K562 (cell line): ENCODE measurements around the gene C20orf96. TPM values are rescaled to one million over a fixed set of nuclear protein-coding genes. Genes with fewer than 3 reads are reported as not detected.

Source experiments
- BRF2 ChIP-seq: IDR thresholded peaks from 3 replicates; pipeline ENCODE4 v1.6.1; 2011; ENCODE audit warnings: borderline replicate concordance, mild to moderate bottlenecking; ENCODE audit not compliant: insufficient read length, insufficient read depth
- CBX3 ChIP-seq, 2 experiments: IDR thresholded peaks; 1 replicate in 1 of 2; 2 replicates in 1 of 2; pipeline ENCODE4 v1.6.1; 2012; ENCODE audit warnings: inconsistent platforms in 2 of 2, low read length in 2 of 2, borderline replicate concordance in 1 of 2, control low read depth in 1 of 2
- CEBPG ChIP-seq, 3 experiments: fragments of 200-800 bp in 1 of 3; sonication (Bioruptor generic) in 1 of 3; sonication (generic) in 1 of 3; formaldehyde crosslinking in 1 of 3; IDR thresholded peaks in 2 of 3; conservative IDR thresholded peaks in 1 of 3; 2 replicates each; pipeline versions ENCODE4 v1.6.1 to v1.8.0; 2016 to 2022; ENCODE audit warnings: missing compliant biosample characterization in 2 of 3, missing genetic modification characterization in 2 of 3, mild to moderate bottlenecking in 1 of 3, missing genetic modification reagents in 1 of 3
- FOSL1 ChIP-seq: fragments of 200-800 bp; sonication (Bioruptor generic); conservative IDR thresholded peaks from 2 replicates; pipeline ENCODE4 v1.6.1; 2016; ENCODE audit warnings: missing genetic modification characterization, missing compliant biosample characterization
- FOXM1 ChIP-seq, 2 experiments: fragments of 450-650 bp in 1 of 2; sonication (generic) in 1 of 2; formaldehyde crosslinking in 1 of 2; IDR thresholded peaks; 2 replicates each; pipeline versions ENCODE4 v1.6.1 to v1.9.0; 2017 to 2022; ENCODE audit warnings: low read depth in 2 of 2, mild to moderate bottlenecking in 2 of 2, missing genetic modification reagents in 1 of 2, moderate library complexity in 1 of 2
- HDAC8 ChIP-seq: fragments of 450-650 bp; IDR thresholded peaks from 2 replicates; pipeline ENCODE4 v1.6.1; 2016; ENCODE audit warnings: mild to moderate bottlenecking, missing genetic modification characterization, moderate library complexity, missing compliant biosample characterization
- JUNB ChIP-seq: fragments of 450-650 bp; formaldehyde crosslinking; conservative IDR thresholded peaks from 2 replicates; pipeline ENCODE4 v1.4.0; 2020; ENCODE audit warnings: mild to moderate bottlenecking
- KHSRP ChIP-seq: fragments of 450-650 bp; IDR thresholded peaks from 2 replicates; pipeline ENCODE4 v1.6.1; 2017
- NFE2L1 ChIP-seq: fragments of 450-650 bp; IDR thresholded peaks from 2 replicates; pipeline ENCODE4 v1.6.1; 2016; ENCODE audit warnings: missing genetic modification characterization, low read depth, mild to moderate bottlenecking, missing compliant biosample characterization, moderate library complexity, borderline replicate concordance
- NFIC ChIP-seq: fragments of 450-650 bp; IDR thresholded peaks from 2 replicates; pipeline ENCODE4 v1.6.1; 2017; ENCODE audit warnings: mild to moderate bottlenecking, inconsistent platforms
- NFRKB ChIP-seq: fragments of 450-650 bp; IDR thresholded peaks from 2 replicates; pipeline ENCODE4 v1.6.1; 2016; ENCODE audit warnings: low read depth
- NR2C1 ChIP-seq, 2 experiments: fragments of 450-650 bp; IDR thresholded peaks; 2 replicates each; pipeline ENCODE4 v1.6.1; 2017; ENCODE audit warnings: mild to moderate bottlenecking in 2 of 2, antibody characterized with exemption in 1 of 2, inconsistent platforms in 1 of 2, missing compliant biosample characterization in 1 of 2, missing genetic modification characterization in 1 of 2
- PTRF ChIP-seq: fragments of 450-650 bp; IDR thresholded peaks from 2 replicates; pipeline ENCODE4 v1.6.1; 2016; ENCODE audit warnings: mild to moderate bottlenecking, missing genetic modification characterization, missing compliant biosample characterization
- SMAD4 ChIP-seq: fragments of 250-450 bp; sonication (Bioruptor Pico); conservative IDR thresholded peaks from 2 replicates; pipeline ENCODE4 v1.8.0; 2021; ENCODE audit warnings: inconsistent platforms, mild to moderate bottlenecking, moderate library complexity
- ZFP30 ChIP-seq: fragments of 250-450 bp; sonication (Bioruptor Pico); IDR thresholded peaks from 2 replicates; pipeline ENCODE4 v1.8.0; 2022; ENCODE audit warnings: moderate library complexity, mild to moderate bottlenecking, inconsistent platforms, borderline replicate concordance
- ZKSCAN3 ChIP-seq: fragments of 250-450 bp; sonication (Bioruptor Pico); IDR thresholded peaks from 2 replicates; pipeline ENCODE4 v1.4.0; 2020
- ZNF197 ChIP-seq: fragments of 200-800 bp; sonication (Bioruptor generic); IDR thresholded peaks from 2 replicates; pipeline ENCODE4 v1.6.1; 2016; ENCODE audit warnings: low read depth, missing genetic modification characterization, missing compliant biosample characterization
- ZNF263 ChIP-seq: sonication (generic); formaldehyde crosslinking; IDR thresholded peaks from 2 replicates; pipeline ENCODE4 v1.8.0; 2022; ENCODE audit warnings: mild to moderate bottlenecking, missing genetic modification reagents, borderline replicate concordance
- polyA plus RNA-seq, 8 experiments: library from polyadenylated mRNA; depleted of rRNA in 4 of 8; stranded (reverse) in 5 of 8; unstranded in 3 of 8; fragments of >200 nt; fragmentation: Nextera tagmentation in 2 of 8; fragmentation: Illumina TruSeq in 1 of 8; extraction: Ambion mirVana in 2 of 8; extraction: Trizol in 1 of 8; gene quantifications; 2 replicates each; pipeline versions ENCODE4 v1.2.1 to v1.2.3, GENCODE V29; 2011 to 2014; ENCODE audit warnings: inconsistent platforms in 1 of 8, missing spikeins in 1 of 8
- total RNA-seq, 7 experiments: library from RNA; depleted of rRNA in 6 of 7; stranded (reverse); fragments of >200 nt in 6 of 7; fragmentation: Illumina TruSeq in 2 of 7; extraction: Trizol in 2 of 7; gene quantifications; 2 replicates each; pipeline versions ENCODE4 v1.2.1 to v1.2.3, GENCODE V29; 2011 to 2021; ENCODE audit warnings: low replicate concordance in 1 of 7
- TF ChIP-seq, protein P1 (sequence below): fragments of 250-450 bp; sonication (Bioruptor Pico); IDR thresholded peaks from 2 replicates; pipeline ENCODE4 v1.4.0; 2020

C20orf96 gene
- total and polyA plus RNA-seq, 9 of the 15 experiments (the other 6 are each of a cell fraction or from before 2014, with no cell fraction given), result 1.7 to 11.7 (median 4.2) TPM

DNA sequence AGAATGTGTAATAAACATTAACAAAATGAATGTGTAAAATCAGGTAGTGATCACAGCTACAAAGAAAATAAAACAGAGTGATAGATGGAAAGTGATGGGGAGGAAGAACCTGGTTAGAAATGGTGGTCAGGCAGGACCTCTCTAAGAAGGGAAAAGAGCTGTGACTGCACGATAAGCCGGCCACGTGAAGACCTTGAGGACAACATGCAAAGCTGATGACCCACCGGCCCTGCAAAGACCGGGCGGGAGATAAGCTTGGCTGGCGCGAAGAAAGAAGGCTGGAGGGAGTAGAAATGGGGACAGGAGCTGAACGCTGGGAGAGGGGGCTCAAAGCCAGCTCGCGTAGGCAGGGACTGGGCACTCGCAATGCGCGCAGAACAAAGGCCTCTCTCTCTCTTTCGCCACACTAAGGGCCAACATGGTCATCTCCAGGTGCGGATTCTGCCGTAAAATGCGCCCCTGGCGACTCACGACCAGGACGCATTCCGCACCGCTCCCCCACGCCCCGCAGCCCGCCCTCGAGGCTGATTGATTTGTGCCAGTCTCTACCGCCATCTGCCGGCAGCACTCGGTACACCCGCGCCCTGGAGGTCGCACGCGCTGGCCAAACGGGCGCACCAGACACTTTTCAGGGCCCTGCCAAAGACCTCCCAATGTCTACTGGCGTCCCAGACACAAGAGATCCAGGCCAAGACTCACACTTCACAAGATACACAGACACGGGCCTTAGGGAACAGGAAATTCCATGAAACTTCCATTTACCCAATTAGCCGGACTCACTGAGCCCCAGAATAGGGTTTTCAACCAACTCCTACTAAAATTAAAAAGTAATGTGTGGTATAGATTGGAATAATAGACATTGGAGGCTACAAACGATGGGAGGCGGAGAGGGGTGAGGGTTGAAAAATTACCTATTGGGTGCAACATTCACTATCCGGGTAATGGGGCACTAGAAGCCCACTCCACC lies 23.7 kb downstream of the C20orf96 start (continued):
- TF ChIP-seq SMAD4 (CRISPR knock-in tag), result peak; percentile 84
- no peak for TF ChIP-seq FOXM1 (IDR thresholded peaks at IDR 0.05; ENCODE audit: low read depth)
- TF ChIP-seq FOXM1 (CRISPR knock-in tag; IDR thresholded peaks at IDR 0.05; ENCODE audit: low read depth), result peak; percentile 91; the same call in 1 of the 2 replicates
- no peak for TF ChIP-seq ZKSCAN3 (CRISPR knock-in tag)
- no peak for TF ChIP-seq KHSRP
- peak; percentile 91; the same call in 1 of the 2 replicates for TF ChIP-seq HDAC8 (tag)
- TF ChIP-seq PTRF (tag), result 0 out of 2 replicates have a peak, but pooled peaks have one; percentile 39
- no peak for TF ChIP-seq NFE2L1
- peak; percentile 68; the same call in 1 of the 2 replicates for TF ChIP-seq CEBPG (CRISPR knock-in tag; IDR thresholded peaks at IDR 0.05)
- TF ChIP-seq CEBPG (tag; conservative IDR thresholded peaks at IDR 0.05 in 1 of 2, IDR thresholded peaks at IDR 0.05 in 1 of 2), result no peak
- peak; percentile 72 for TF ChIP-seq NFIC
- peak; percentile 53 for TF ChIP-seq FOSL1
- TF ChIP-seq CBX3 (IDR thresholded peaks at IDR 0.05; ENCODE audit: borderline replicate concordance in 1 of 2, low read length in 2 of 2), result peak in 1 of 2 experiments; percentile 75; a peak in 1 of 3 replicates
- TF ChIP-seq ZNF263 (CRISPR knock-in tag), result peak; percentile 78; the same call in 1 of the 2 replicates
- TF ChIP-seq NR2C1 (IDR thresholded peaks at IDR 0.05), result peak; percentile 52; the same call in 1 of the 2 replicates
- peak; percentile 59; the same call in 1 of the 2 replicates for TF ChIP-seq NR2C1 (tag; IDR thresholded peaks at IDR 0.05)
- TF ChIP-seq, protein P1, sequence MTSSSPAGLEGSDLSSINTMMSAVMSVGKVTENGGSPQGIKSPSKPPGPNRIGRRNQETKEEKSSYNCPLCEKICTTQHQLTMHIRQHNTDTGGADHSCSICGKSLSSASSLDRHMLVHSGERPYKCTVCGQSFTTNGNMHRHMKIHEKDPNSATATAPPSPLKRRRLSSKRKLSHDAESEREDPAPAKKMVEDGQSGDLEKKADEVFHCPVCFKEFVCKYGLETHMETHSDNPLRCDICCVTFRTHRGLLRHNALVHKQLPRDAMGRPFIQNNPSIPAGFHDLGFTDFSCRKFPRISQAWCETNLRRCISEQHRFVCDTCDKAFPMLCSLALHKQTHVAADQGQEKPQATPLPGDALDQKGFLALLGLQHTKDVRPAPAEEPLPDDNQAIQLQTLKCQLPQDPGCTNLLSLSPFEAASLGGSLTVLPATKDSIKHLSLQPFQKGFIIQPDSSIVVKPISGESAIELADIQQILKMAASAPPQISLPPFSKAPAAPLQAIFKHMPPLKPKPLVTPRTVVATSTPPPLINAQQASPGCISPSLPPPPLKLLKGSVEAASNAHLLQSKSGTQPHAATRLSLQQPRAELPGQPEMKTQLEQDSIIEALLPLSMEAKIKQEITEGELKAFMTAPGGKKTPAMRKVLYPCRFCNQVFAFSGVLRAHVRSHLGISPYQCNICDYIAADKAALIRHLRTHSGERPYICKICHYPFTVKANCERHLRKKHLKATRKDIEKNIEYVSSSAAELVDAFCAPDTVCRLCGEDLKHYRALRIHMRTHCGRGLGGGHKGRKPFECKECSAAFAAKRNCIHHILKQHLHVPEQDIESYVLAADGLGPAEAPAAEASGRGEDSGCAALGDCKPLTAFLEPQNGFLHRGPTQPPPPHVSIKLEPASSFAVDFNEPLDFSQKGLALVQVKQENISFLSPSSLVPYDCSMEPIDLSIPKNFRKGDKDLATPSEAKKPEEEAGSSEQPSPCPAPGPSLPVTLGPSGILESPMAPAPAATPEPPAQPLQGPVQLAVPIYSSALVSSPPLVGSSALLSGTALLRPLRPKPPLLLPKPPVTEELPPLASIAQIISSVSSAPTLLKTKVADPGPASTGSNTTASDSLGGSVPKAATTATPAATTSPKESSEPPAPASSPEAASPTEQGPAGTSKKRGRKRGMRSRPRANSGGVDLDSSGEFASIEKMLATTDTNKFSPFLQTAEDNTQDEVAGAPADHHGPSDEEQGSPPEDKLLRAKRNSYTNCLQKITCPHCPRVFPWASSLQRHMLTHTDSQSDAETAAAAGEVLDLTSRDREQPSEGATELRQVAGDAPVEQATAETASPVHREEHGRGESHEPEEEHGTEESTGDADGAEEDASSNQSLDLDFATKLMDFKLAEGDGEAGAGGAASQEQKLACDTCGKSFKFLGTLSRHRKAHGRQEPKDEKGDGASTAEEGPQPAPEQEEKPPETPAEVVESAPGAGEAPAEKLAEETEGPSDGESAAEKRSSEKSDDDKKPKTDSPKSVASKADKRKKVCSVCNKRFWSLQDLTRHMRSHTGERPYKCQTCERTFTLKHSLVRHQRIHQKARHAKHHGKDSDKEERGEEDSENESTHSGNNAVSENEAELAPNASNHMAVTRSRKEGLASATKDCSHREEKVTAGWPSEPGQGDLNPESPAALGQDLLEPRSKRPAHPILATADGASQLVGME (CRISPR knock-in tag), result no peak
- TF ChIP-seq NFRKB, result peak; percentile 82
- TF ChIP-seq BRF2, result no peak
- no peak for TF ChIP-seq ZNF197 (CRISPR knock-in tag)
- TF ChIP-seq ZFP30 (CRISPR knock-in tag), result no peak
- TF ChIP-seq JUNB, result no peak
